MM.1S (cell line): ENCODE data around the gene DARS1.
A peak's percentile ranks its signal among the peaks of the same experiment; 100 is the strongest.
"Not testable (repeated sequence)": the region's sequence is repeated elsewhere in the genome, so short reads cannot be mapped to it uniquely, and the experiment has no call there.

Experiments used
- DNase-seq: peaks from one replicate; pipeline ENCODE4 v3.0.0-alpha.2; 2015
- H2AFZ ChIP-seq: fragments of 300-600 bp; sonication (generic); 2 replicates; pipeline ENCODE4 v1.6.0; 2016; ENCODE audit warnings: antibody characterized with exemption, low read length
- H3F3A ChIP-seq: fragments of 300-600 bp; sonication (generic); 2 replicates; pipeline ENCODE4 v1.6.1; 2016; ENCODE audit warnings: mild to moderate bottlenecking, antibody characterized with exemption, low read length, moderate library complexity, mixed read lengths; ENCODE audit not compliant: insufficient read depth
- H3K27ac ChIP-seq: fragments of 300-600 bp; sonication (generic); 2 replicates; pipeline ENCODE4 v1.5.1; 2016; ENCODE audit warnings: mild to moderate bottlenecking, low read length
- H3K27me3 ChIP-seq: fragments of 300-600 bp; sonication (generic); replicated peaks from 2 replicates; pipeline ENCODE4 v1.6.0; 2016; ENCODE audit warnings: low read length; ENCODE audit not compliant: insufficient read depth
- H3K36me3 ChIP-seq: fragments of 300-600 bp; sonication (generic); replicated peaks from 2 replicates; pipeline ENCODE4 v1.6.1; 2016; ENCODE audit warnings: mild to moderate bottlenecking, low read length, mixed read lengths; ENCODE audit not compliant: insufficient read depth
- H3K4me1 ChIP-seq: fragments of 300-600 bp; sonication (generic); 2 replicates; pipeline ENCODE4 v1.6.1; 2016; ENCODE audit warnings: low read length, mixed read lengths
- H3K4me2 ChIP-seq: fragments of 300-600 bp; sonication (generic); 2 replicates; pipeline ENCODE4 v1.6.0; 2016; ENCODE audit warnings: low read depth, low read length
- H3K4me3 ChIP-seq: fragments of 300-600 bp; sonication (generic); 2 replicates; pipeline ENCODE4 v1.5.1; 2016; ENCODE audit warnings: low read length, mixed read lengths
- H3K79me2 ChIP-seq: fragments of 300-600 bp; sonication (generic); 2 replicates; pipeline ENCODE4 v1.6.1; 2016; ENCODE audit warnings: mixed run types, low read length, mixed read lengths
- H3K9ac ChIP-seq: fragments of 300-600 bp; sonication (generic); 2 replicates; pipeline ENCODE4 v1.6.1; 2016; ENCODE audit warnings: low read length, mixed read lengths
- H3K9me2 ChIP-seq: fragments of 300-600 bp; sonication (generic); replicated peaks from 2 replicates; pipeline ENCODE4 v1.6.1; 2016; ENCODE audit warnings: mild to moderate bottlenecking, low read length, mixed read lengths; ENCODE audit not compliant: insufficient read depth
- H3K9me3 ChIP-seq: fragments of 300-600 bp; sonication (generic); replicated peaks from 2 replicates; pipeline ENCODE4 v1.6.1; 2016; ENCODE audit warnings: mild to moderate bottlenecking, low read length, mixed read lengths; ENCODE audit not compliant: insufficient read depth
- H4K20me1 ChIP-seq: fragments of 300-600 bp; sonication (generic); 2 replicates; pipeline ENCODE4 v1.6.1; 2016; ENCODE audit warnings: mild to moderate bottlenecking, low read length, moderate library complexity, mixed read lengths; ENCODE audit not compliant: insufficient read depth
- CTCF ChIP-seq: fragments of 300-600 bp; sonication (generic); IDR thresholded peaks from 2 replicates; pipeline ENCODE4 v1.5.1; 2016; ENCODE audit warnings: antibody characterized with exemption, low read length, mixed read lengths
- EZH2 ChIP-seq: fragments of 300-600 bp; sonication (generic); optimal IDR thresholded peaks from 2 replicates; pipeline ENCODE3; 2017; ENCODE audit warnings: low read depth, mild to moderate bottlenecking, antibody characterized with exemption, low read length, mixed read lengths
- EZH2phosphoT487 ChIP-seq: fragments of 300-600 bp; sonication (generic); IDR thresholded peaks from 2 replicates; pipeline ENCODE4 v1.6.1; 2018; ENCODE audit warnings: antibody characterized with exemption, low read length

The DARS1 gene

GRCh38 chr2:135962366-135963123 is 22.9 kb downstream of the DARS1 start:
- H3K4me2 ChIP-seq: peak overlapping the region; percentile 23; the same call in 1 of the 2 replicates
- H3K9me2 ChIP-seq: no peaks in the 10 kb centered on the region
- H3K9me3 ChIP-seq: no peaks in the 10 kb centered on the region
- peaks cover 20% of the 10 kb centered on the region for H3K4me1 ChIP-seq
- no peaks in the 10 kb centered on the region for H3K27me3 ChIP-seq
- no peak for DNase-seq
- no peak overlapping the region for H3K9ac ChIP-seq
- H3K27ac ChIP-seq: no peak overlapping the region
- TF ChIP-seq EZH2: no peak
- no peak for TF ChIP-seq EZH2phosphoT487
- TF ChIP-seq CTCF: no peak
- no peaks in the 10 kb centered on the region; the same call in 1 of the 2 replicates for H4K20me1 ChIP-seq
- no peak overlapping the region for H3K4me3 ChIP-seq
- H3K79me2 ChIP-seq: peaks cover 26% of the 10 kb centered on the region; the same call in 1 of the 2 replicates
- H3F3A ChIP-seq: peaks cover 12% of the 10 kb centered on the region; the same call in 1 of the 2 replicates
- no peaks in the 10 kb centered on the region for H3K36me3 ChIP-seq
- no peak overlapping the region for H2AFZ ChIP-seq

GRCh38 chr2:135960656-135961551 is 24.5 kb downstream of the DARS1 start:
- Histone ChIP-seq H3K79me2 (peaks cover 31% of the 10 kb centered on the region; the same call in 1 of the 2 replicates), H3K4me1 (peaks cover 20% of the 10 kb centered on the region), H2AFZ (no peak overlapping the region), H3K9me3 (no peaks in the 10 kb centered on the region), H4K20me1 (no peaks in the 10 kb centered on the region; the same call in 1 of the 2 replicates), H3K4me2 (no peak overlapping the region), H3F3A (peaks cover 12% of the 10 kb centered on the region; the same call in 1 of the 2 replicates), H3K27ac (no peak overlapping the region), H3K9me2 (no peaks in the 10 kb centered on the region), H3K9ac (no peak overlapping the region), H3K36me3 (no peaks in the 10 kb centered on the region), H3K4me3 (no peak overlapping the region), H3K27me3 (no peaks in the 10 kb centered on the region)
- no peak for TF ChIP-seq CTCF
- TF ChIP-seq EZH2: no peak
- no peak for TF ChIP-seq EZH2phosphoT487
- DNase-seq: peak; percentile 52

GRCh38 chr2:135960150-135960549 is 25.3 kb downstream of the DARS1 start:
- Histone ChIP-seq H3K4me1 (peaks cover 20% of the 10 kb centered on the region), H4K20me1 (no peaks in the 10 kb centered on the region; the same call in 1 of the 2 replicates), H3K9ac (no peak overlapping the region), H3F3A (peaks cover 12% of the 10 kb centered on the region; the same call in 1 of the 2 replicates), H3K27me3 (no peaks in the 10 kb centered on the region), H3K9me3 (no peaks in the 10 kb centered on the region), H3K27ac (no peak overlapping the region), H3K4me2 (no peak overlapping the region), H2AFZ (no peak overlapping the region), H3K79me2 (peaks cover 31% of the 10 kb centered on the region; the same call in 1 of the 2 replicates), H3K4me3 (no peak overlapping the region), H3K36me3 (no peaks in the 10 kb centered on the region), H3K9me2 (no peaks in the 10 kb centered on the region)
- TF ChIP-seq CTCF (no peak), EZH2 (no peak)
- DNase-seq: no peak

GRCh38 chr2:135958927-135959326 is 26.5 kb downstream of the DARS1 start:
- H3K9ac ChIP-seq, H3K36me3 ChIP-seq, H4K20me1 ChIP-seq, DNase-seq, H3K4me2 ChIP-seq, H3K9me2 ChIP-seq, H3K4me3 ChIP-seq, H3K27ac ChIP-seq, H2AFZ ChIP-seq, H3K27me3 ChIP-seq, H3K9me3 ChIP-seq: not testable (repeated sequence)
- Histone ChIP-seq H3K4me1 (peaks cover 20% of the 10 kb centered on the region), H3K79me2 (peaks cover 37% of the 10 kb centered on the region; the same call in 1 of the 2 replicates), H3F3A (peaks cover 12% of the 10 kb centered on the region; the same call in 1 of the 2 replicates)
